LNCaP clone FGC (cell line): ENCODE results near the gene HS6ST1.

ENCODE experiments used
- DNase-seq: peaks from one replicate; pipeline ENCODE4 v3.0.0-alpha.2; 2011; ENCODE audit warnings: low read depth
- H3K4me3 ChIP-seq: 2 replicates; pipeline ENCODE4 v1.5.1; 2011; ENCODE audit warnings: mild to moderate bottlenecking, low read depth, low read length, control low read depth
- TF ChIP-seq, protein P1 (sequence below): IDR thresholded peaks from 2 replicates; pipeline ENCODE4 v1.5.1; 2012; ENCODE audit warnings: mild to moderate bottlenecking; ENCODE audit not compliant: control insufficient read depth, insufficient read depth; ENCODE audit errors: extremely low read depth

HS6ST1 gene

DNA sequence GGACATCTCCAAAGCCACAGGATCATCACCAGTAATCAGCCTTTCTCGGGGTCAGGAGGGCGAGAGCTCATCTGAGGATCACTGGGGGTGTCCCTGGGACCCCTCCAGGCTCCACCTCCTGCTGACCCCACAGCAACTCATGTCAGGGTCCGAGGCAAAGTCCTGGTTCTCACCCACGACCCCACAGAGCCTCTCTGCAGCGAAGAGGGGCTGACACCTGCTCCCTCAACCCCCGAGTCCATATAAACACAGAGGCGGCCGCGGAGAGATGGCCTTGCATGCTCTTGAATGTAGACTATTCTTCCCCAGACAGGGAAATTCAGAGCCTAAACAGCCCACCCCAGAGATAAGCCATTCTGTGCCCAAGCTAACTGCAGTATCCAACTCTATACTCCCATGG is 29.9 kb downstream of the HS6ST1 start:
- TF ChIP-seq, protein P1, sequence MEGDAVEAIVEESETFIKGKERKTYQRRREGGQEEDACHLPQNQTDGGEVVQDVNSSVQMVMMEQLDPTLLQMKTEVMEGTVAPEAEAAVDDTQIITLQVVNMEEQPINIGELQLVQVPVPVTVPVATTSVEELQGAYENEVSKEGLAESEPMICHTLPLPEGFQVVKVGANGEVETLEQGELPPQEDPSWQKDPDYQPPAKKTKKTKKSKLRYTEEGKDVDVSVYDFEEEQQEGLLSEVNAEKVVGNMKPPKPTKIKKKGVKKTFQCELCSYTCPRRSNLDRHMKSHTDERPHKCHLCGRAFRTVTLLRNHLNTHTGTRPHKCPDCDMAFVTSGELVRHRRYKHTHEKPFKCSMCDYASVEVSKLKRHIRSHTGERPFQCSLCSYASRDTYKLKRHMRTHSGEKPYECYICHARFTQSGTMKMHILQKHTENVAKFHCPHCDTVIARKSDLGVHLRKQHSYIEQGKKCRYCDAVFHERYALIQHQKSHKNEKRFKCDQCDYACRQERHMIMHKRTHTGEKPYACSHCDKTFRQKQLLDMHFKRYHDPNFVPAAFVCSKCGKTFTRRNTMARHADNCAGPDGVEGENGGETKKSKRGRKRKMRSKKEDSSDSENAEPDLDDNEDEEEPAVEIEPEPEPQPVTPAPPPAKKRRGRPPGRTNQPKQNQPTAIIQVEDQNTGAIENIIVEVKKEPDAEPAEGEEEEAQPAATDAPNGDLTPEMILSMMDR, result no peak
- H3K4me3 ChIP-seq, result no peak overlapping the region
- no peak for DNase-seq

DNA sequence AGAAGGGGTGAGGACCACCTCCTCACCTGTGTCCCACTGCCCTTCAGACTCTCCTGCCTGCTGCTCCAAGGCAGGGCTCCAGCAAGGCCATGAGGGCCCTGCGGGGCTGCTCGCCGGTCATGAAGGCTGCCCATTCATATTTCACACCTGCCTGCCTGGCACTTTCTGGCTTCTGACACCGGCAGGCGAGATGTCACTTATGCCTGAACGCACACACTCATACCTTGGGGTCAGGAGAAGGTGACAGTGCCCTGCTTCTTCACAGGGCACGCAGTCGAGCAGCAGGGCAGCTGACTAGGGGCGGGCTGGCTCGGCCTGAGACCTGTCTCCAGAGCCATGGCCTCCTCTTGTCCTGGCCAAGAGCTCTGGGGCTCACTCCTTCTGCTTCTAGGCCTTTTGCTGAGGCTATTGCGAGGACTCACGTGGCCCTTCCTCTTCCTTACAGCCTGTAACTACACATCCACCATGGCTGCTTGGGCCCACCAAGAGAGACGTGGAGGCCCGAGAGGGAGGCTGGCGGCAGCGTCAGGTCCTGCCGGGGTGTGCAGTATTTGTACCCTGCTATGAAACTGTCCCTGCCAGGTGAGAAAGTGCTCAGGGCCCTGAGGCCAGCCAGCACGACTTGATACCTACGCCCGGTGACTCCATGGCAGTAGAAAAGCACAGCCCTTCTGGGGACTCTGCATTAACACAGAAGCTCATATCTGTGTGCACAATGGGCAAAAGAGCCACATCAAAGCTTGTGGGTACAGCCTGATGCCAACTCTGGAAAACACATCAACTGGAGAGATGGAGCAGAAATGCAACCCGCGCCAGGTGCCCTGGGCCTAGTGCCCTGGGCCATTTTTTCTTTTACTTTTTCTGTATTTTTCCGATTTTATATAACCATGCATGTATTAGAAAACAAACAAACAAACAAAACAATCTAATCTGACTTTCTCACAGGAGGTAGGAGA is 30.6 kb downstream of the HS6ST1 start:
- H3K4me3 ChIP-seq, result no peak overlapping the region
- no peak for DNase-seq
- TF ChIP-seq, protein P1, result no peak

DNA sequence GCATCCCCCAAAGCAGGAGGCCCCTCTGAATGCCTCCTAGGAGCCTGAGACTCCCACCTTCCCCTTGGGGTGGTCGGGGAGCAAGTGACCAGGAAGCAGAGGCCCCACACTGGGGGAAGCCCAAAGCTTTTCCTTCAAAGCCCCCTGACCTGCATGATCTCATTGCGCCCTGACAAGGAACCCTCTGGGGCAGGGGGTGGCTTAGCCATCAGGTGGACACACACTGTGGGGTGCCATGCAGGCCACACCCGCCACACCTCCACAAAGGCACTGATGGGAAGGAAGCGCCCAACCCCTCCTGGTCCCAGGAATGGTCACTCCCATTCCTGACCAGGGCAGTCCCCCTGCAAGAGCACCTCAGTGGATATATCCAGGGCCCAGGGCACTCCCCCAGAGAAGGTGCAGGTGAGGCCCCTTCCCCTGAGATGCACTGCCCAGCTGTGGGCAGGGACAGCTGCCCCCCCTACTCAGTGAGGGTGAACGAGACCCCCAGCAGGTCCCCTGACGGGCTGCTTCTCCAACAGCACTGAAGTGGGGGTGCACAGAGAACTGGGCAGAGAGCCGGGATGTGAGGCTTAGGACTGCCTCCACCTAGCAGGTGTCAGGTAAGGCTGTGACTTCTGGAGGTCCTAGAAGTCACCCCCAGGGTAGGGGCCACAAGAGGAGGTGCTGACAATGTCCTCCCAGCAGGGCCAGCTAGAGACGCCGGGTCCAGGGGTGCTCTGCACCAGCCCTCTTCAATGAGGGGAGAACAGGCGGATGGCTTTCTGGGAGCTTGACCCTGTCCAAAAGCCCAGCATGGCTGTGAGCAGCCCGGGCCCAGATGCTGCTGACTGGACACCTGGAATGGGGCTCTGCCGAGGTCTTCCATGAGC is 31.5 kb downstream of the HS6ST1 start:
- no peak for DNase-seq
- no peak overlapping the region for H3K4me3 ChIP-seq
- TF ChIP-seq, protein P1, result no peak

DNA sequence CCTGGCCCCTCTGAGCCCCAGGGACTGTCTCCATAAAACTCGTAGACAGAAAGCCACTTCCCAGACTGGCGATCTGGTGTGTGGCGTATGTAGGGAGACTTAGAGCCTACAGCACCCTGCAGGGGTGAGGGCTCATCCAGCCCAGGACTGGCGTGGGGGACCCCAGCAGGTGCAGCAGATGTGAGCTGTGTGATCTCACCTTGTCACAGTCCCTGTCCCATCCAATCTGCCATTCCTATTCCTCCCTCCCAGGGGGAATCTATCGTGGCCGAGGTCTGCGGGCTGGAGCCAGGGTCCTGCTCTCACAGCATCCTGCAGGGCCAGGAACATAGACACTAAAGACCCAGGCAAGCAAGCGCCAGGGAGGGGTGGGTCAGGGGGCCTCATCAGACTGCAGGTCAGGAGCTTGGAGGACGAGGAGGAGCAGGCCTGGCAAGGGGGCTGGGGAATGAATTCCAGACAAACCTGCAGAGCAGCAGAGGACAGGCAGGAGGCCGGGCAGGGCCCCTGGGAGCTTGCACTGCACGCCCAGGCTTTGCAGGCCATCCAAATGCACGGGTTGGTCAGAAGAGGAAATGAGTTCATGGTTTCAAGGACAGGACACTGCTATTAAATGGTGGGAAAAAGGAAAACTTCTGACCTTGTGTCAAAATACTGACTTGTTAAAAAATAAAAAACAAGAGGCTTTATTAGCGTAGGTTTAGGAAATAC is 32.5 kb downstream of the HS6ST1 start:
- H3K4me3 ChIP-seq, result no peak overlapping the region
- DNase-seq, result no peak
- TF ChIP-seq, protein P1, result no peak

DNA sequence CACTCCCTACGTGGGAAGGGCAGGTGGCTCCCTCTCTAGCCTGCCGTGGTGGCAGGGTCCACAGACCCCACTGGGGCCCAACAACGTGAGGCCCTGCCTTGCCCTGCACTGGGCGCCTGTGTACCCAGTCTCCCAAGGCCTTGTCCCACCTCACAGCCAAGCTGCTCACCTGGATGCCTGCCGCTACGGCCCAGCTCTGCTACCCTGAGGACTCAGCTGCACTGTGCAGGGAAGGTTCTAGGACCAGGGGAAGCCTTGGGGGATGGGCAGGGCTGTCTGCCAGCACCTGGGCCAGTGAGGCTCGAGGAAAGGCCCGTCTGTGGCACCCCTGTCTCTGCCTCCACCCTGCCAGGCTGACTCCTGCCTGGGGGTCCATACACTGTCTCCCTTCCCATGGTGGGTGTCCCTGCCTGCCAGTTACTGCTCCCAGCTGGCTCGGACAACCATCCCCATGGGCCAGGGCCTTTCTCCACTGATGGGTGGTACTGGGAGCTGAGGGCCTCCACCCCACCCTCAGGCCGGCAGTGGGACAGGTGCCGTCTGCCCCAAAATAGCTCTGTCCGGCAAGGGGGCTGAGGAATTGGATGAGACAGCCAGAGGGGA is 33.2 kb downstream of the HS6ST1 start:
- TF ChIP-seq, protein P1, result no peak
- no peak overlapping the region for H3K4me3 ChIP-seq

DNA sequence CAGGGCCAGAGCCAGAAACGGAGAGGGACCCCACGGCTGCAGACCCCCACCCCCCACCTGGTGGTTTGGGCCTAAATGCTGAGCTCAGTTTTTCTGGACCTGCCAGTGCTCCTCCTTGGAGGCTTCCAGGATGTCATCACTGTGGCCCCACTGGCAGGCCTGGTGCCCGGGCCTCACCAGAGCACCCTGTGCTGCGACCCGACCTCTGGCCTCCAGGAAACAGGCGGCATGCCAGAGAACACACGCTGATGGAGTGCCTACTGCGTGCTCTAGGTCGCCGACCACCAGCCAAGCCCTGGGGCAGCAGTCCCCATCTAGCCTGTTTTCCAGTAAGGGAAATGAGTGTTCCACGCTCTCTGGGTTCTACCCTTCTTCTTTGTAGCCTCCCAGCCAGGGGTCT is 33.8 kb downstream of the HS6ST1 start:
- no peak overlapping the region for H3K4me3 ChIP-seq
- TF ChIP-seq, protein P1, result no peak
- DNase-seq, result no peak

More for the DNA sequence above, 33.2 kb downstream of the HS6ST1 start:
- DNase-seq, result no peak
